ENCODE results near the gene ARL10.

The ARL10 gene

DNA sequence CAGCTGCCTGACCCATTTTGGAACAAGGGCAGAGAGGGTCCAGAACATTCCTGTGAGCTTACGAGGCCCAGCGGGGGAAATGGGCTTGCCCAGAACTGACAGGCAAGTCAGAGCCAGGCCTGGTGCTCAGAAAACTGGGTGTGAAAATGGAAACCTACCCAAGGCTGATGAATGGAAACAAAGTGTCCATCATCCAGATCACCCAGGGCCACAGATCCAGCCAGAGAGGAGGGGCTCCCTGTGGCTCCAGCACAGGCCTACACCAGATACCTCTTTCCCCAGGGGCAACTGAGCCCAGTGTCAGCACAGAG, 47.9 kb downstream of the ARL10 start:
- DNase-seq = no peak

GRCh38 chr5:176413709-176414191, 48.5 kb downstream of the ARL10 start:
- no peak for DNase-seq

GRCh38 chr5:176414704-176415103, 49.4 kb downstream of the ARL10 start:
- no peak for DNase-seq

DNA sequence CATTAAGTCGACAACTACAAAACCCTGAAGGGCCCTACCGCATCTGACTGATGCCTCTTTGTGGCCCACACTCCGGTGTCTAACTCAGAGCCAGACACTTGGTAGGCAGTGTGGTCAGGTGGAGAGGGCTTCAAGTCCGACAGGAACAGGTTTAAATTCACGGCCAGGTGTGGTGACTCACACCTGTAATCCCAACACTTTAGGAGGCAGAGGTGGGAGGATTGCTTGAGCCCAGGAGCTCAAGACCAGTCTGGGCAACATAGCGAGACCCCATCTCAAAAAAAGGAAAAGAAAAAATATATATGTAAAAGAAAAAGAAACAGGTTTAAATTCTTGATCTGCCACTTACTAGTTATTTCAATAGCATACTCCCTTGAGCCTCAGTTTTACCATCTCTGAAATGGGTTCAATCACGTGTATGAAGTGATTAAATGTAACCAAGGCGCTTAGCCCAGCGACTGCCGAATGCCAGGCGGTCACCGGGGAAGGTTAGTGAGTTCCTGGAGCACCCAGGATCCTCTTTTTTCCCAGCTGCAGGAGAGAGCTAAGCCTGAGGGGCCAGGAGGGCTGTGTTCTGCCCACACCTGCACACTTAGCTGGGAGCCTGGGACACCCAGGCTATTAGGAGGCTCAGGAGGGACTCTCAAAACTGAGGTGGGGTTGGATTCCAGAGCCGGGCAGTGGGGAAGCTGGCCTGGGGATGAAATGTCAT, 50.1 kb downstream of the ARL10 start:
- DNase-seq = no peak

DNA sequence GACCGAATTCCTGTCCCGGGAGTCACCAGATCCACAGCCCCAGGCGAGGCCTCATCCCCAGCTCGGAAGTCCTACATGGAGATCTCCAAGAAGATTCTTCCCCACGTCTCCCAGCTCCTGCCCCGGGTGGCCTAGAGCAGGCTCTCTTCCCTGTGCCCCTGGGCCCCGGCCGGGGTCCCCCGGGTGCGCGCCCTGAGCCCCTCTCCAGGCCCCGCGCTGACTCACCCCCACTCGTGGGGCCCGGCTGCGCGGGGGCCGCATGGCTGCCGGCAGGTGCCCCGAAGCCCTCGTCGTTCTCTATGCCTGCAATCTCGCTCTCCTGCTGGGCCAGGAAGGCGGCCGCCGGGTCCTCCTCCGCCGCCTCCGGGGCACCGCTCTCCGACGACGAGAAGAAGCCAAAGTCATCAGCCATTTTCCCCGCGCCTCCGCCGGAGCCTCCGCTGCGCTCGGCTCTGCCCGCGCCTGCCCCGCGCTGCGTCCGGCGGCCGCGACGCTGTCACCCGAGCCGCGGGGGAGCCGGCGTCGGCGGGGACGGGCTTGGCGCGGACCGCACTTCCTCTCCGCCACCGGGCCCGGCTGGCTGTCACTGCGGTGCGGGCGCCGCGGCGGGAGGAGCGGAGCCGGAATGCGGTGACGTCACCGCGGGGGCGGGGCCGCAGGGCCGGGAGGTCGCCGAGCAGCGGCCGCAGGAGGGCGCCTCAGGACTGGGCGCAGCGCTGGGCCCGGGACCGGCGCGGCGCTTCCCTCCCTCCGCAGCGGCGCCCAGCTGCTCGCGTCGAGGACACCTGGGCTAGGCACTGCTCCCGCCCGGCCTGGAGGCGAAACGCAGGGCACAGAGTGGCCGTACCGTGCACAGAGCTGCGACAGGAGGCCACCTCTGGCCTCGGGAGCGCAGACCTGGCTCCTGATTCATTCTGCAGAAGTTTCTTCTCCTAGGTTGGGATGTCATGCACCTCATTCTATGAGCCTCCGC, 51.0 kb downstream of the ARL10 start, which contains the start of gene CLTB:
Gene CLTB (minus strand): TSS at position 588 of the 973 bp plus-strand sequence. CDS start 176 bp downstream, at position 412.
- DNase-seq = peak; percentile 46

DNA sequence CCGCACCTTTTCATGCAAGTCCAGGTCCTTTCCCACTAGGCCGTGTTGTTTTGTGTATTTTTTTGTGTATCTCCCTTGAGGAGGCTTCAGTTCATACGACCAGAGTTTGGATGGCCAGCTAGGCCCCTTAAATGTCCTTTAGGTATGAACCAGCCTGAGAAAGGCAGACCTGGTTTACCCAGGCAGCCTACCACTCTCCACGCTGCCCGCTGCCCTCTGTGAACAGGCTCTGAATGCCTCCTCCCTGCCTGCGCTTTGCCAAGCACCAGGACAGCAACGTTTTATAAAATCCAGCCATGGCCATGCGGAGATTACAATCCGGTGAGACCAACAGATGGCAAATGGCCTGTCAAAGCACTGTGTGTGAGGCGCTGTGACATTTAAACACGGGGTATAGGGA, 51.7 kb downstream of the ARL10 start:
- DNase-seq = no peak

DNA sequence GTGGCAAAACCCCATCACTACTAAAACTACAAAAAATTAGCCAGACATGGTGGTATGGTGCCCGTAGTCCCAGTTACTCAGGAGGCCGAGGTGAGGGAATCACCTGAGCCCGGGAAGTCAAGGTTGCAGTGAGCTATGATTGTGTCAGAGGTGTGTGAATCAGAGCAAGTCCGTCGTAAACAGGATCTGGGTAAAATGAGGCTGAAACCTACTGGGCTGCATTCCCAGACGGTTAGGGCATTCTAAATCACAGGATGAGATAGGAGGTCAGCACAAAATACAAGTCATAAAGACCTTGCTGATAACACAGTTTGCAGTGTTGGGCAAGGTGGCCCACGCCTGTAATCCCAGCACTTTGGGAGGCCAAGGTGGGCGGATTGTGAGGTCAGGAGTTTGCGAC, 53.0 kb downstream of the ARL10 start:
- DNase-seq = no peak

DNA sequence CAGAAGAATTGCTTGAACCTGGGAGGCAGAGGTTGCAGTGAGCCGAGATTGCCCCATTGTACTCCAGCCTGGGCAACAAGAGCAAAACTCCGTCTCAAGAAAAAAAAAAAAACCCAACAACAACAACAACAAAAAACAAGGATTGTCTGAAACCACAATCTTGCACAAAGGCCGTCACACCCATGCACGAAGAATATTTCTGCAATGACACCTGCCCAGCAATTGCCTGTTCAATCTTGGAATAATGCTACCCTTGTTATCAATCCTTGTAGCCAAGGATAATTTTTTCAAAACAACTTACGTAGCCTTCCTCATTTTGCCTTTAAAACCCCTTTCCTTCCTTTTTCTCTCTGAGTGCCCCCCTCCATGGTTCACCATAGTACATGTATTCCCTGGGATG, 54.8 kb downstream of the ARL10 start:
- no peak for DNase-seq

- DNase-seq = no peak
These were observed 55.8 kb downstream of the ARL10 start for GRCh38 chr5:176420972-176421544.

DNA sequence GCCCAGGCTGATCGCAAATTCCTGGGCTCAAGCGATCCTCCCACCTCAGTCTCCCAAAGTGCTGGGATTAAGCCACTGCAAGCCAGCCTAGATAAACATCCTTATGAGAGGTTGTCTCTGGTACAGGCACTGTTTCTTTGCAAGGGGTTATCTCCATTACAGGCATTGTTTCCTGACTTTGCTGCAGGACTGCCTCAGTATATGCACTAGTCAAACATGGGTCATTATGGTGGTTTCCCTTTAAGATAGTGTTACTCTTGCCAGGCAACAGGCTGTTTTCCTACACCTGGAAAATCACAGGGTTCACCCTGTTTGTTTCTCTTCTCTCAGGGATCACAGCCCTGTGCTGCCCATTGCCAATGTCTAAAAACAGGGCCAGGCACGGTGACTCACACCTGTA, 58.9 kb downstream of the ARL10 start:
- DNase-seq = no peak

GRCh38 chr5:176425138-176425537, 59.9 kb downstream of the ARL10 start:
- no peak for DNase-seq

- DNase-seq = no peak
These were observed 60.5 kb downstream of the ARL10 start for GRCh38 chr5:176425791-176426190.

- DNase-seq = no peak
These were observed 61.6 kb downstream of the ARL10 start for GRCh38 chr5:176426876-176427275.

DNA sequence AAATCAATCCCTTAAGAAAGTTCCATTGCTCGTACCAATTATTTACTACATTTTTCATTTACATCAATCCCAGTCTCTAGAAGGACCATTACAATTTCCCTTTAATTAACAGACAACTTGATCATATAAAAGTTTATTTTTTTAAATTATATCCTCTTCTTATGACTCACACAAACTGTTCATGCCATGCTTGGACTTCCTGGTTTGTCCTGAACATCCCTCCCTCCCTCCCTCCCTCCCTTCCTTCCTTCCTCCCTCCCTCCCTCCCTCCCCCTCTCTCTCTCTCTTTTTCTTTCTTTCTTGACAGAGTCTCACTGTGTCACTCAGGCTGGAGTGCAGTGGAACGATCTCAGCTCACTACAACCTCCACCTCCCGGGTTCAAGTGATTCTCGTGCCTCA, 62.7 kb downstream of the ARL10 start:
- DNase-seq = no peak

DNA sequence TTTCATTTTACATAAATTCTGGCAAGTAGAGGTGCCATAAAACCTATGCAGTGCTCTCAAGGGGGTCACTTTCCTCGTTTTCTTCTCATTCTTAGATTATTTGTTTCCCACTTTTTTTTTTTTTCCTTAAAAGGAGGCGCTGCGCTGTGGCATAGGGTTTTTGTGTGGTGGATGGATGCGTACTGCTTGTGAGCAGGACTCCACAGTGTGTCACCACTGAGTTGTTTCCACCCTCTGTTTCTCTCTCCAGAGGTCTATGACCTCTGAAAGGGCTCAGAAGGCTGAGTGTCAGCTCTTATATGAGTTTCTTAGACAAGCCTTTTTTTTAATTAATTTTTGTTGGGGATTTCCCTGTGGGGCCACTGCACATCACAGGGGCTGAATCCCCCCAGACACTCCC, 64.7 kb downstream of the ARL10 start:
- no peak for DNase-seq

Measured in NCI-H446 treated with DMSO at 0.1 percent for 48 hours (cell line).